HCT116 (cell line): ENCODE results near the gene SLAMF8. TPM values are rescaled to one million over a fixed set of nuclear protein-coding genes. Genes with fewer than 3 reads are reported as not detected.
A peak's percentile ranks its signal among the peaks of the same experiment; 100 is the strongest.

ENCODE experiments used
- ATAC-seq: fragments of 200-7000 bp; cut with Tn5 transposase; 2 replicates; pipeline ENCODE4 v1.9.1; 2020; ENCODE audit warnings: mild to moderate bottlenecking, moderate library complexity
- BruUV-seq: library from RNA; stranded (reverse); fragments of 400-500 nt; replicated peaks from 2 replicates; lab custom pipeline; 2021; lab: Mats Ljungman, UMichigan
- CTCF ChIA-PET: fragments of 300-600 bp; sonication (Branson Sonifier 250); formaldehyde crosslinking; loops from one replicate; lab custom pipeline; 2021; ENCODE audit warnings: antibody characterized with exemption; lab: Charles Lee
- POLR2A ChIA-PET: fragments of 300-600, 350-600 bp; sonication (Branson Sonifier 250); formaldehyde crosslinking; loops from one replicate; lab custom pipeline; 2021; ENCODE audit warnings: antibody characterized with exemption; lab: Charles Lee
- RAD21 ChIA-PET, 2 experiments: fragments of 300-600 bp; sonication (Branson Sonifier 250); formaldehyde crosslinking; loops; one replicate each; lab custom pipeline; 2023; ENCODE audit warnings: low total read pairs in 2 of 2; ENCODE audit not compliant: uncharacterized antibody in 2 of 2, unreplicated experiment in 2 of 2, low non-redundant PET in 1 of 2; lab: Charles Lee
- DNase-seq: peaks from one replicate; pipeline ENCODE4 v3.0.0-alpha.2; 2010; ENCODE audit warnings: low read depth, low spot score
- H2AFZ ChIP-seq: fragments of 200-600 bp; shearing (Covaris generic), sonication (generic); 2 replicates; pipeline ENCODE4 v1.6.1; 2017; ENCODE audit warnings: low read depth, mixed run types, mixed read lengths, antibody characterized with exemption, low read length; ENCODE audit not compliant: poor library complexity, severe bottlenecking
- H3K27ac ChIP-seq: 2 replicates; pipeline ENCODE4 v1.5.1; 2012; ENCODE audit warnings: low read depth, low read length
- H3K27me3 ChIP-seq: fragments of 200-600 bp; sonication (generic); 2 replicates; pipeline ENCODE4 v1.6.1; 2016; ENCODE audit warnings: mixed run types, low read length, mixed read lengths; ENCODE audit not compliant: insufficient read depth
- H3K36me3 ChIP-seq, 2 experiments: fragments of 200-500 bp in 1 of 2; fragments of 200-600 bp in 1 of 2; sonication (Bioruptor generic) in 1 of 2; sonication (generic) in 1 of 2; 2 replicates each; pipeline versions ENCODE4 v1.5.1 to v1.6.1; 2014 to 2016; ENCODE audit warnings: low read length in 2 of 2, inconsistent platforms in 1 of 2, mixed read lengths in 1 of 2, mixed run types in 1 of 2; ENCODE audit not compliant: insufficient read depth in 2 of 2, control insufficient read depth in 1 of 2
- H3K4me1 ChIP-seq, 2 experiments: fragments of 200-600 bp in 1 of 2; sonication (generic) in 1 of 2; 2 replicates each; pipeline versions ENCODE4 v1.5.1 to v1.6.1; 2012 to 2017; ENCODE audit warnings: low read length in 2 of 2, inconsistent platforms in 1 of 2, mild to moderate bottlenecking in 1 of 2, mixed read lengths in 1 of 2, mixed run types in 1 of 2, moderate library complexity in 1 of 2; ENCODE audit not compliant: insufficient read depth in 2 of 2, control insufficient read depth in 1 of 2
- H3K4me2 ChIP-seq: fragments of 200-600 bp; sonication (generic); 2 replicates; pipeline ENCODE4 v1.6.1; 2017; ENCODE audit warnings: mixed run types, low read length, mixed read lengths
- H3K4me3 ChIP-seq, 2 experiments: fragments of 200-600 bp in 1 of 2; sonication (generic) in 1 of 2; replicated peaks in 1 of 2; 2 replicates each; pipeline ENCODE4 v1.5.1; 2011 to 2016; ENCODE audit warnings: low read length in 2 of 2, control low read depth in 1 of 2, low read depth in 1 of 2, mild to moderate bottlenecking in 1 of 2, mixed read lengths in 1 of 2, mixed run types in 1 of 2
- H3K79me2 ChIP-seq: fragments of 200-600 bp; sonication (generic); 2 replicates; pipeline ENCODE4 v1.6.1; 2017; ENCODE audit warnings: mild to moderate bottlenecking, mixed run types, low read length, moderate library complexity, mixed read lengths; ENCODE audit not compliant: insufficient read depth
- H3K9ac ChIP-seq: fragments of 200-600 bp; sonication (generic); 2 replicates; pipeline ENCODE4 v1.6.1; 2016; ENCODE audit warnings: low read length, mixed read lengths
- H3K9me2 ChIP-seq: fragments of 200-600 bp; sonication (generic), shearing (Covaris generic); 2 replicates; pipeline ENCODE4 v1.6.1; 2017; ENCODE audit warnings: mixed run types, mild to moderate bottlenecking, moderate library complexity; ENCODE audit not compliant: insufficient read depth
- H3K9me3 ChIP-seq, 2 experiments: fragments of 200-500 bp in 1 of 2; fragments of 200-600 bp in 1 of 2; sonication (Bioruptor generic) in 1 of 2; sonication (generic) in 1 of 2; 2 replicates each; pipeline ENCODE4 v1.6.1; 2014 to 2017; ENCODE audit warnings: low read length in 2 of 2, mixed read lengths in 2 of 2, inconsistent platforms in 1 of 2, low read depth in 1 of 2, mild to moderate bottlenecking in 1 of 2, mixed run types in 1 of 2, moderate library complexity in 1 of 2; ENCODE audit not compliant: control insufficient read depth in 1 of 2, insufficient read depth in 1 of 2
- H4K20me1 ChIP-seq: fragments of 200-600 bp; sonication (generic), shearing (Covaris generic); 2 replicates; pipeline ENCODE4 v1.6.1; 2017; ENCODE audit warnings: mixed run types, mild to moderate bottlenecking, moderate library complexity; ENCODE audit not compliant: insufficient read depth
- CBX3 ChIP-seq: IDR thresholded peaks from 2 replicates; pipeline ENCODE4 v1.6.1; 2012; ENCODE audit warnings: low read depth
- EGR1 ChIP-seq: IDR thresholded peaks from 2 replicates; pipeline ENCODE4 v1.6.1; 2012; ENCODE audit warnings: low read depth
- ELF1 ChIP-seq: IDR thresholded peaks from 2 replicates; pipeline ENCODE4 v1.6.1; 2012; ENCODE audit warnings: low read depth, borderline replicate concordance
- FOSL1 ChIP-seq: IDR thresholded peaks from 2 replicates; pipeline ENCODE4 v1.6.1; 2012; ENCODE audit warnings: low read depth
- JUND ChIP-seq: IDR thresholded peaks from 2 replicates; pipeline ENCODE4 v1.6.1; 2012
- POLR2AphosphoS5 ChIP-seq: IDR thresholded peaks from 2 replicates; pipeline ENCODE4 v1.6.1; 2011; ENCODE audit warnings: mild to moderate bottlenecking, low read depth, low read length, moderate library complexity
- RAD21 ChIP-seq: IDR thresholded peaks from 2 replicates; pipeline ENCODE4 v1.6.1; 2012; ENCODE audit warnings: low read depth, mild to moderate bottlenecking
- REST ChIP-seq: IDR thresholded peaks from 2 replicates; pipeline ENCODE4 v1.6.1; 2012; ENCODE audit warnings: low read depth
- SP1 ChIP-seq: IDR thresholded peaks from 2 replicates; pipeline ENCODE4 v1.6.1; 2012; ENCODE audit warnings: low read depth
- TCF7L2 ChIP-seq: IDR thresholded peaks from 2 replicates; pipeline ENCODE4 v1.7.0; 2011; ENCODE audit warnings: borderline replicate concordance, inconsistent platforms; ENCODE audit not compliant: insufficient read depth, insufficient read length; ENCODE audit errors: extremely low read depth
- YY1 ChIP-seq: IDR thresholded peaks from 2 replicates; pipeline ENCODE4 v1.6.1; 2011; ENCODE audit warnings: low read length, low read depth, moderate library complexity, mild to moderate bottlenecking; ENCODE audit not compliant: insufficient replicate concordance; ENCODE audit errors: extremely low read depth
- intact Hi-C: fragments of 100-400 bp; cut with micrococcal nuclease; formaldehyde crosslinking; loops from 2 replicates; pipeline ENCODE4 v1.10.0; 2022
- total RNA-seq: library from RNA; stranded (reverse); gene quantifications from one replicate; pipeline ENCODE4 v1.2.1, GENCODE V29; 2021; ENCODE audit not compliant: unreplicated experiment
- TF ChIP-seq, protein P1 (sequence below): IDR thresholded peaks from 2 replicates; pipeline ENCODE4 v1.6.1; 2012

Gene SLAMF8
- total RNA-seq, 1 experiment from 2014 or later: not detected

- peak; percentile 68 for DNase-seq
- Histone ChIP-seq H3K79me2 (no peaks in the 10 kb centered on the region), H4K20me1 (no peaks in the 10 kb centered on the region), H3K27ac (0 out of 2 replicates have a peak overlapping the region, but pooled peaks have one; percentile 6), H3K36me3 (no peaks in the 10 kb centered on the region), H3K4me3 (peak overlapping the region in 1 of 2 experiments; percentile 24; a peak in 2 of 4 replicates)
- no TSS peak for BruUV-seq
- intact Hi-C loops: no loop called here
- TF ChIP-seq TCF7L2: peak; percentile 51
- TF ChIP-seq YY1: peak; percentile 27
- peak; percentile 75 for TF ChIP-seq FOSL1
- TF ChIP-seq SP1: peak; percentile 73
- TF ChIP-seq CBX3: peak; percentile 88
- TF ChIP-seq EGR1: no peak
- TF ChIP-seq RAD21: no peak
- TF ChIP-seq REST: no peak
- TF ChIP-seq JUND: peak; percentile 83
- TF ChIP-seq ELF1: no peak
- TF ChIP-seq POLR2AphosphoS5: peak; percentile 50; the same call in 1 of the 2 replicates
- TF ChIP-seq, protein P1, sequence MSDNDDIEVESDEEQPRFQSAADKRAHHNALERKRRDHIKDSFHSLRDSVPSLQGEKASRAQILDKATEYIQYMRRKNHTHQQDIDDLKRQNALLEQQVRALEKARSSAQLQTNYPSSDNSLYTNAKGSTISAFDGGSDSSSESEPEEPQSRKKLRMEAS: peak; percentile 96
- TF ChIP-seq, all 23 proteins: peak for 8
- ChIA-PET CTCF (interaction anchor here (0.9 to 1.2 kb wide), 3 partner anchors 70 to 88 kb away, joined by 3 to 4 read pairs (median 3); partner anchors contain the start of gene DUSP23), RAD21 (no interaction called here), POLR2A (interaction anchor here (0.9 to 1.5 kb wide), 3 partner anchors 13 to 21 kb away, joined by 3 to 5 read pairs (median 3); no protein-coding TSS in a partner anchor)
- H3K9me3 ChIP-seq: no peaks in the 10 kb centered on the region
- no peaks in the 10 kb centered on the region; the same call in 1 of the 2 replicates for H3K27me3 ChIP-seq
- peak overlapping the region; percentile 27 for H3K9ac ChIP-seq
- peak; percentile 91 for ATAC-seq
- H3K4me1 ChIP-seq: peaks cover 29 to 57% of the 10 kb centered on the region in 2 experiments
- no peaks in the 10 kb centered on the region for H3K9me2 ChIP-seq
- H2AFZ ChIP-seq: peak overlapping the region; percentile 19
- peak overlapping the region; percentile 60 for H3K4me2 ChIP-seq
These were observed 42.5 kb downstream of the SLAMF8 start for GRCh38 chr1:159869173-159869572.
